Measurements from ENCODE around the gene ANKRD6. TPM values are rescaled to one million over a fixed set of nuclear protein-coding genes. Genes with fewer than 3 reads are reported as not detected.

The ANKRD6 gene
- total RNA-seq, 1 donor from 2014 or later: 20.7 TPM

GRCh38 chr6:89460713-89461112 lies 27.8 kb downstream of the ANKRD6 start:
- H3K27me3 Mint-ChIP-seq (ENCODE audit: low read depth): no peaks in the 10 kb centered on the region
- peaks cover 3% of the 10 kb centered on the region for H3K9me3 Mint-ChIP-seq
- TF ChIP-seq CTCF (conservative IDR thresholded peaks at IDR 0.05): no peak
- H3K36me3 Mint-ChIP-seq (ENCODE audit: low read depth): no peaks in the 10 kb centered on the region
- peaks cover 6% of the 10 kb centered on the region for H3K4me1 Mint-ChIP-seq
- H3K27ac Mint-ChIP-seq (ENCODE audit: unreplicated experiment): no peak overlapping the region
- no peak for DNase-seq (ENCODE audit: low read depth, low spot score)
- no peak overlapping the region for H3K4me3 Mint-ChIP-seq

GRCh38 chr6:89462503-89462902 lies 29.6 kb downstream of the ANKRD6 start:
- Mint-ChIP-seq H3K4me1 (peaks cover 6% of the 10 kb centered on the region), H3K9me3 (no peaks in the 10 kb centered on the region), H3K27me3 (ENCODE audit: low read depth) (no peaks in the 10 kb centered on the region), H3K27ac (ENCODE audit: unreplicated experiment) (no peak overlapping the region), H3K36me3 (ENCODE audit: low read depth) (no peaks in the 10 kb centered on the region), H3K4me3 (no peak overlapping the region)
- no peak for TF ChIP-seq CTCF (conservative IDR thresholded peaks at IDR 0.05)
- DNase-seq (ENCODE audit: low read depth, low spot score): no peak

GRCh38 chr6:89464295-89464694 lies 31.3 kb downstream of the ANKRD6 start:
- Mint-ChIP-seq H3K4me3 (no peak overlapping the region), H3K27me3 (ENCODE audit: low read depth) (no peaks in the 10 kb centered on the region), H3K4me1 (peaks cover 6% of the 10 kb centered on the region), H3K36me3 (ENCODE audit: low read depth) (no peaks in the 10 kb centered on the region), H3K9me3 (no peaks in the 10 kb centered on the region), H3K27ac (ENCODE audit: unreplicated experiment) (no peak overlapping the region)
- DNase-seq (ENCODE audit: low read depth, low spot score): no peak
- no peak for TF ChIP-seq CTCF (conservative IDR thresholded peaks at IDR 0.05)

GRCh38 chr6:89467437-89467836 lies 34.5 kb downstream of the ANKRD6 start:
- no peak for DNase-seq (ENCODE audit: low read depth, low spot score)
- Mint-ChIP-seq H3K4me3 (no peak overlapping the region), H3K36me3 (ENCODE audit: low read depth) (no peaks in the 10 kb centered on the region), H3K4me1 (peaks cover 10% of the 10 kb centered on the region), H3K27ac (ENCODE audit: unreplicated experiment) (no peak overlapping the region), H3K9me3 (no peaks in the 10 kb centered on the region), H3K27me3 (ENCODE audit: low read depth) (no peaks in the 10 kb centered on the region)
- TF ChIP-seq CTCF (conservative IDR thresholded peaks at IDR 0.05): no peak

- Mint-ChIP-seq H3K9me3 (no peaks in the 10 kb centered on the region), H3K4me3 (no peak overlapping the region), H3K27ac (ENCODE audit: unreplicated experiment) (no peak overlapping the region), H3K36me3 (ENCODE audit: low read depth) (no peaks in the 10 kb centered on the region), H3K4me1 (peaks cover 10% of the 10 kb centered on the region), H3K27me3 (ENCODE audit: low read depth) (no peaks in the 10 kb centered on the region)
- no peak for DNase-seq (ENCODE audit: low read depth, low spot score)
- TF ChIP-seq CTCF (conservative IDR thresholded peaks at IDR 0.05): no peak
These were observed 36.0 kb downstream of the ANKRD6 start for GRCh38 chr6:89468998-89469397.
